SJCRH30 (cell line): Measurements from ENCODE around the gene ALPK1. TPM values are rescaled to one million over a fixed set of nuclear protein-coding genes. Genes with fewer than 3 reads are reported as not detected.
"Not testable (repeated sequence)": the region's sequence is repeated elsewhere in the genome, so short reads cannot be mapped to it uniquely, and the experiment has no call there.

ENCODE experiments used
- DNase-seq, 2 experiments: peaks; one replicate each; pipeline ENCODE4 v3.0.0-alpha.2; 2015 to 2020
- H3K27ac ChIP-seq: fragments of 250-450 bp; sonication (Bioruptor Pico); 2 replicates; pipeline ENCODE4 v1.5.1; 2020; ENCODE audit warnings: mild to moderate bottlenecking, moderate library complexity
- H3K27me3 ChIP-seq: fragments of 250-450 bp; sonication (Bioruptor Pico); 2 replicates; pipeline ENCODE4 v1.5.1; 2020; ENCODE audit warnings: mild to moderate bottlenecking, moderate library complexity
- H3K36me3 ChIP-seq: fragments of 250-450 bp; sonication (Bioruptor Pico); 2 replicates; pipeline ENCODE4 v1.5.1; 2020; ENCODE audit warnings: mild to moderate bottlenecking, moderate library complexity
- H3K4me1 ChIP-seq: fragments of 250-450 bp; sonication (Bioruptor Pico); 2 replicates; pipeline ENCODE4 v1.5.1; 2020; ENCODE audit warnings: mild to moderate bottlenecking, moderate library complexity
- H3K4me3 ChIP-seq: fragments of 250-450 bp; sonication (Bioruptor Pico); 2 replicates; pipeline ENCODE4 v1.5.1; 2020; ENCODE audit warnings: mild to moderate bottlenecking, moderate library complexity
- H3K9me3 ChIP-seq: fragments of 250-450 bp; sonication (Bioruptor Pico); replicated peaks from 2 replicates; pipeline ENCODE4 v1.5.1; 2020; ENCODE audit warnings: mild to moderate bottlenecking, moderate library complexity
- total RNA-seq: library from RNA; depleted of rRNA; stranded (reverse); fragments of >200 nt; shearing (Covaris generic); gene quantifications from 2 replicates; pipeline ENCODE4 v1.2.3, GENCODE V29; 2014

Gene ALPK1
- total RNA-seq, 1 experiment from 2014 or later: 5.1 TPM

- no peaks in the 10 kb centered on the region for H3K9me3 ChIP-seq
- H3K4me3 ChIP-seq: no peak overlapping the region
- no peaks in the 10 kb centered on the region for H3K36me3 ChIP-seq
- DNase-seq: no peak
- H3K27ac ChIP-seq: no peak overlapping the region
- no peaks in the 10 kb centered on the region for H3K4me1 ChIP-seq
- no peaks in the 10 kb centered on the region for H3K27me3 ChIP-seq
These were observed 5.4 kb downstream of the ALPK1 start for GRCh38 chr4:112302320-112303274.

DNA sequence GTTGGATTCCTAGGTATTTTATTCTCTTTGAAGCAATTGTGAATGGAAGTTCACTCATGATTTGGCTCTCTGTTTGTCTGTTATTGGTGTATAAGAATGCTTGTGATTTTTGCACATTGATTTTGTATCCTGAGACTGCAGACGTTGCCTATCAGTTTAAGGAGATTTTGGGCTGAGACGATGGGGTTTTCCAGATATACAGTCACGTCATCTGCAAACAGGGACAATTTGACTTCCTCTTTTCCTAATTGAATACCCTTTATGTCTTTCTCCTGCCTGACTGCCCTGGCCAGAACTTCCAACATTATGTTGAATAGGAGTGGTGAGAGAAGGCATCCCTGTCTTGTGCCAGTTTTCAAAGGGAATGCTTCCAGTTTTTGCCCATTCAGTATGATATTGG, 8.3 kb downstream of the ALPK1 start:
- H3K27me3 ChIP-seq, H3K36me3 ChIP-seq, H3K9me3 ChIP-seq, DNase-seq, H3K4me3 ChIP-seq, H3K27ac ChIP-seq, H3K4me1 ChIP-seq: not testable (repeated sequence)

DNA sequence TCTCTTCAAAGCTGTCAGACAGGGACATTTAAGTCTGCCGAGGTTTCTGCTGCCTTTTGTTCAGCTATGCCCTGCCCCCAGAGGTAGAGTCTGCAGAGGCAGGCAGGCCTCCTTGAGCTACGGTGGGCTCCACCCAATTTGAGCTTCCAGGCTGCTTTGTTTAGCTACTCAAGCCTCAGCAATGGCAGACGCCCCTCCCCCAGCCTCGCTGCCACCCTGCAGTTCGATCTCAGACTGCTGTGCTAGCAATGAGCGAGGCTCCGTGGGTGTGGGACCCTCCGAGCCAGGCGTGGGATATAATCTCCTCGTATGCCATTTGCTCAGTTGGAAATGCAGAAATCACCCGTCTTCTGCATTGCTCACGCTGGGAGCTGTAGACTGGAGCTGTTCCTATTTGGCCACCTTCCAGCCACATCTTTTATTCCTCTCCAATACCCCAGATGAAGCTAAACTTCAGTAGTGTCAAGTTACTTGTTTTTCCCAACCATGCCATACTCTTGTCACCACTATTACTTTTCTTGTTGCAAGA, 12.2 kb downstream of the ALPK1 start:
- H3K27ac ChIP-seq, H3K9me3 ChIP-seq, H3K36me3 ChIP-seq, H3K27me3 ChIP-seq, H3K4me1 ChIP-seq: not testable (repeated sequence)
- peak; percentile 13 to 27 for DNase-seq
- peak overlapping the region; percentile 39 for H3K4me3 ChIP-seq

DNA sequence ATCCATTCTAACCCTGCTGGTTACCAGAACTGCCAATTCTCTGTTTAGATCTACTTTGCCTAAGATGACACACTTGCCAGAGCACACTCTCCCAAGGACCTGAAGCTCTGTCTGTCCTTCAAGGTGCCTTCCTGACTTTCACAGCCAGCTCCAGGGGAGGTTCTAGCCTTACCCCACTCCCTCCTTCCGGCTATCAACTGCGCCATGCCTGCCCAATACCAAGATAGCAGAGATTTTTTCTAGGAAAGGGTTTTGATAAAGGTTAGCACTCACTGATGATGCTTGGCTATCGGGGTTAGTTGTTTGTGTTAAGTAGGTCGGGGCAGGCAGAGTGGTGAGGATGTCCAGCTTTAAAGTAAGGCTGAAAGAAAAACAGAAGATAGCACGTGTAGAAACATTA, 14.3 kb downstream of the ALPK1 start:
- DNase-seq: no peak
- Histone ChIP-seq H3K36me3 (no peaks in the 10 kb centered on the region), H3K9me3 (no peaks in the 10 kb centered on the region), H3K4me1 (no peaks in the 10 kb centered on the region), H3K4me3 (no peak overlapping the region), H3K27me3 (no peaks in the 10 kb centered on the region), H3K27ac (no peak overlapping the region)

DNA sequence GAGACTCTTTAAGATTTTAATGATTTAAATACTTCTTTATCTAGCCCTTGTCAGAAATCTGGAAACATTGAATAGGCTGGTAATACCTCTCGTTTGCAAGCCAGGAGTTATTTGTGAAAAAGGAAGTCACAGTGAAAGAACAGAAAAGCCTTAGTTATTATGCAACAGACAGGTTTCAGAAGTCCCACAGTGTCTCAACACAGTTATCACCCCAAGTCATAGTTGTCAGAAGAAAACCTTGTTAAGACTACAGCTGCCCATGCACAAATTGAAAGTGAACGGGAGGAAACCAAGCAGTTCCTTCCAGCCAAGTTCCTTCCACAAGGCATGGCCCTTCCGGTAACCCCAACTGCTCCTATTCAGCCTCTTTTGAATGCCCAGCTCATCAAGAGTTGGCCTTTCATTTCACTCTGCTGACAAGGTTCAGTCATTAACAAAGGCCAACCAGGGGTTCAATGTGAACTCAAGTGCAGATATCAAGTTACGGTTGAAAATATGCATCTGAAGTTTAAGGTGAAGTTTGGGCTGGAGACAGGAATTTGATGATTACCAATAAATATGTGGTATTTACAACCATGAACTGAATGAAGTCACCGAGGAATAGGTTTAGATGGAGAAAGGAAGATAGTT, 15.6 kb downstream of the ALPK1 start:
- H3K27me3 ChIP-seq: no peaks in the 10 kb centered on the region
- no peak for DNase-seq
- no peaks in the 10 kb centered on the region for H3K9me3 ChIP-seq
- H3K4me1 ChIP-seq: no peaks in the 10 kb centered on the region
- no peak overlapping the region for H3K27ac ChIP-seq
- no peaks in the 10 kb centered on the region for H3K36me3 ChIP-seq
- no peak overlapping the region for H3K4me3 ChIP-seq

GRCh38 chr4:112315446-112315845, 18.3 kb downstream of the ALPK1 start:
- no peak overlapping the region for H3K27ac ChIP-seq

DNA sequence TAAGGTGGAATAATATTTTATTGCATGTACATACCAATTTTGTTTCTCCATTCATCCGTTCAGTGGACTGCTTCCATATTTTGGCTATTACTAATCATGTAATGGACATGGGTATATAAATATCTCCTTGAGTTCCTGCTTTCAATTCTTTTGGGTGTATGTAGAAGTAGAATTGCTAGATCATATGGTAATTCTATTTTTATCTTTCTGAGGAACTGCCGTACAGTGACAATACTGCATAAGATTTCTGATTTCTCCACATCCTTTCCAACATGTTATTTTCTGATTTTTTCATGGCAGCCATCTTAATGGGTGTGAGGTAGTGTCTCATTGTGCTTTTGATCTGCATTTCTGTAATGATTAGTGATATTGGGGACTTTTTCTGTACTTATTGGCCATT, 19.2 kb downstream of the ALPK1 start:
- no peak for DNase-seq
- H3K4me3 ChIP-seq: no peak overlapping the region
- H3K36me3 ChIP-seq: no peaks in the 10 kb centered on the region
- no peaks in the 10 kb centered on the region for H3K9me3 ChIP-seq
- H3K4me1 ChIP-seq: no peaks in the 10 kb centered on the region
- no peaks in the 10 kb centered on the region for H3K27me3 ChIP-seq
- no peak overlapping the region for H3K27ac ChIP-seq

More at GRCh38 chr4:112315446-112315845, 18.3 kb downstream of the ALPK1 start:
- Histone ChIP-seq H3K36me3 (no peaks in the 10 kb centered on the region), H3K9me3 (no peaks in the 10 kb centered on the region), H3K27me3 (no peaks in the 10 kb centered on the region), H3K4me1 (no peaks in the 10 kb centered on the region), H3K4me3 (no peak overlapping the region)
- DNase-seq: no peak

- no peak for DNase-seq
- no peaks in the 10 kb centered on the region for H3K27me3 ChIP-seq
- H3K36me3 ChIP-seq: no peaks in the 10 kb centered on the region
- H3K9me3 ChIP-seq: no peaks in the 10 kb centered on the region
- no peaks in the 10 kb centered on the region for H3K4me1 ChIP-seq
- H3K27ac ChIP-seq: no peak overlapping the region
- no peak overlapping the region for H3K4me3 ChIP-seq
These were observed 21.3 kb downstream of the ALPK1 start for GRCh38 chr4:112318239-112319142.

DNA sequence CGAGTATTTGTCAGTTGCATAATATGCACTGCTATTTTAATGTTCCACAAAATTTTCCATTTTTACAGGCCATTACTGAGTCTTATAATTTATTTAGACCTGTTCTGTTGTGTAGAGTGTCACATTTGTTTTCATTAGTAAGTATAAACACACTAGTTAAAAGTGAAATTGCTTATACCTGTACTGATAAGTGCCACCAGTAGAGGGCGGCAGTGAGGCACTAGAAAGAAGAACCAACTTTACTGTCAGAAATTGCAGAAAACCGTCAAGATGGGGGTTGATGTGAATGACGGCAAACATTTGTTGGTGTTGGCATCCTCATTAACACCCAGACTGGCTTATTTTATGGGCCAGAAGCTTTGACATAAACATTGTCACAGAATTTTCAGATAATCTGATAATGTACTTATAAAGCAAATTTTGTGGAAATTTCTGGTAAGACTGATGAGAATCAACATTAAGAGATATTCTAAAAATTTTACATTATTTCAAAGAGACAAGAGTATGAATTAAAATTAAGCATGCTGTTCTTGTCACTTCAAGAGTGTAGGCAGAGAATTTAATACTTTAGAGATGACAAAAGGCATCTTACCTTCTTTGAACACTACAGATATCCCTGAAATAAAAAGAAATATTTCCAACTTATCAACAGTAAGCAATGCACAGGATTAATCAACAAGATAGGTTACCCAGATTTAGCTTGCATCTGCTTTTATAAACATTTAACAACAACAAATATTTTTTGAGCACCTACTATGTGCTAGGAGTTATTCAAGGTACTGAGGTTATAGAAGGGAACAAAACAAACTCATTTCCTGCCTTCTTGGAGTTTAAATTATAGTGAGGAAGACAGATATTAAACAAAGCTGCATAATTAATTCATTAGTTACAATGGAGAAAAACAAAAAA, 24.9 kb downstream of the ALPK1 start:
- Histone ChIP-seq H3K4me3 (no peak overlapping the region), H3K4me1 (no peaks in the 10 kb centered on the region), H3K27me3 (no peaks in the 10 kb centered on the region), H3K27ac (no peak overlapping the region), H3K36me3 (no peaks in the 10 kb centered on the region), H3K9me3 (no peaks in the 10 kb centered on the region)
- DNase-seq: peak; percentile 64 to 79

- no peak for DNase-seq
These were observed 25.7 kb downstream of the ALPK1 start for GRCh38 chr4:112322866-112323265.

GRCh38 chr4:112325530-112325929, 28.4 kb downstream of the ALPK1 start:
- Histone ChIP-seq H3K9me3 (no peaks in the 10 kb centered on the region), H3K4me1 (no peaks in the 10 kb centered on the region), H3K36me3 (no peaks in the 10 kb centered on the region), H3K4me3 (no peak overlapping the region), H3K27me3 (no peaks in the 10 kb centered on the region), H3K27ac (no peak overlapping the region)
- no peak for DNase-seq

More at GRCh38 chr4:112322866-112323265, 25.7 kb downstream of the ALPK1 start:
- H3K27ac ChIP-seq: no peak overlapping the region
- no peaks in the 10 kb centered on the region for H3K27me3 ChIP-seq
- no peaks in the 10 kb centered on the region for H3K9me3 ChIP-seq
- H3K4me1 ChIP-seq: no peaks in the 10 kb centered on the region
- H3K36me3 ChIP-seq: no peaks in the 10 kb centered on the region
- no peak overlapping the region for H3K4me3 ChIP-seq

DNA sequence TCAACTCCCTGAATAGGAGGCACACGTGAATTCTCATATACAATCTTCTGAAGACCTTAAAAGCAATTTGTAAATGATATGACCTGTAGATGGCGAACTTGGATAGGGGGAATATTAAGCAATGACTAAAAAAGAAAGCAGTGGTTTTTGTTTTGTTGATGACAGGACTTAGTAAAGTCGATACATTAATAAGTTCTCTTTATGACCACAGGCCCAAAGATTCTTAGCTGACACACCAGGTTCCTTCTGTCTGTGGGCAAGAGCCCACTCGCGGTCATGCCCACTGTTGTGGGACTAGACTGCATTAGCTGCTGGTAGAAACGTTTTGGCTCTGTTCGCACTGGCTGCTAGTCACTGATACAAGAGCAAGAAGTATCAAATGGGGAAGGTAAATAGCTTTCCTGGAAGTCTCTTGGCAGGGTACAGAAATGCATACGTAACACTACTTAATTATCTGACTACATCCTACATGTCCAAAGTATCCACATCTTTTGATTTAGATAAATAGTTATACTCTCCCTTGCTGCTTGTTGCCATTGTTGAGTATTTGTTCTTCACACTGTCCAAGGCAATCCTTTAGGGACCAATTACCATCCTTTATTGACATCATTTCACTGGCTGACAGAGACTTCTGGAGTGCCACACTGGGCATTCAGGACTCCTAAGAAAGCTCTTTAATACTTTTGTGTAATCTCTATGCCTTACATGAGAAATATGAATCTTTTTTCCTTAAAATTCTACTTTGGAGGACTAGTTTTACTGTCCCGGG, 31.0 kb downstream of the ALPK1 start:
- peak in 1 of 2 experiments; percentile 70 for DNase-seq

GRCh38 chr4:112328734-112329130, 31.6 kb downstream of the ALPK1 start:
- Histone ChIP-seq H3K36me3 (no peaks in the 10 kb centered on the region), H3K4me3 (no peak overlapping the region), H3K27ac (no peak overlapping the region), H3K27me3 (no peaks in the 10 kb centered on the region), H3K4me1 (no peaks in the 10 kb centered on the region), H3K9me3 (no peaks in the 10 kb centered on the region)
- no peak for DNase-seq

More for the DNA sequence above, 31.0 kb downstream of the ALPK1 start:
- Histone ChIP-seq H3K36me3 (no peaks in the 10 kb centered on the region), H3K27ac (no peak overlapping the region), H3K9me3 (no peaks in the 10 kb centered on the region), H3K4me1 (no peaks in the 10 kb centered on the region), H3K27me3 (no peaks in the 10 kb centered on the region), H3K4me3 (no peak overlapping the region)
